GM20431 (cell line): ENCODE measurements around the gene ATP9A.

Experiments used
- in situ Hi-C: fragments of 300-500 bp; cut with MseI, MboI; formaldehyde crosslinking; loops from one replicate; pipeline ENCODE4 v1.15.0; 2020; ENCODE audit warnings: low sequenced_read_pairs; ENCODE audit not compliant: unreplicated experiment

ATP9A gene

DNA sequence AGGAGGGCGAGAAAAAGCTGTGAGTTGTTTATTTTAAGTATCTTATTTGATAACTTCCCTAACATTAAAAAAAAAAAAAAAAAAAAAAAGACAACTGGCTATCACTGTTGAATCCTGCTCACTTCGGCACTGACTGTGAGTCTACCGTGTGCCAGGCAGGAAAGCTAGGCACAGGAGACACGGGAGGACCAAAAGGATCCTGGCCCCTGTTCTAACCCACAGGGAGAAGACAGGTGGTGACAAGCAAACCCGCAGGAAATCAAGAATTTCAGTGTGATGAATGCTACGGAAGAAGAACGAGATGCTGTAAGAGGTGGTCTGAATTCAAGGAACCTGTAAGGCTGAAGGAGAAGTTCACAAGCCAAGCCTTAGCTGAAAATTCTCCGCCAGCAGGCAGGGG lies 130.9 kb downstream of the ATP9A start:
- in situ Hi-C loops: loop anchor here (25.0 kb wide), 2 partner anchors 325 to 450 kb away; no protein-coding TSS in a partner anchor

DNA sequence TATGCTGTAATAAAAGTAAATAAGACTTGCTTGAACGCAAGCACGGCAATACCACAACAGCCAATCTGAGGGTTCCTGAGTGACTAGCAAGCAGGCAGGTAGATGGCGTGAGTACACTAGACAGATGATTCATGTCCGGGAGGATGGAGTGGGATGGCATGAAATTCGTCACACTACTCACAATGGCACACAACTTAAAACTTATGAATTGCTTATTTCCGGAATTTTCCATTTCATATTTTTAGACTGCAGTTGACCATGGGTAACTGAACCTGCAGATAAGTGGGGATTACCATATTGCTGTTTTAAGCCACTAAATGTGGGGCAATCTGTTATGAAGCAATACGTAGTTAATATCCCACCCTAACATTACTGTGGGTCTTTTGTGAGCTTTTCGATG lies 132.1 kb downstream of the ATP9A start:
- in situ Hi-C loops: loop anchor here (25.0 kb wide), 2 partner anchors 326 to 451 kb away; no protein-coding TSS in a partner anchor

DNA sequence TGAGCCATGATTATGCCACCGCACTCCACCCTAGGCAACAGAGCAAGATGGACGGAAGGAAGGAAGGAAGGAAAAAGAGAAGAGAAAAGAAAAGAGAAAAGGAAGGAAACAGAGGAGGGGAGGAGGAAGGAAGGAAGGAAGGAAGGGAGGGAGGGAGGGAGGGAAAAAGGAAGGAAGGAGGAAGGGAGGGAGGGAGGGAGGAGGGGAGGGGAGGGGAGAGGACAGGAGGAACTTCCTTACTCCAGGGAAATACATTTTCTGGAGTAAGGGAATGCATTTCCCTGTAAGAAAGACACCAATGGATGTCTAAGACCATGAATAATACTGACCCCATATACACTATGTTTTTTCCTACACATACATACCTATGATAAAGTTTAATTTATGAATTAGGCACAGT lies 132.5 kb downstream of the ATP9A start:
- in situ Hi-C loops: loop anchor here (25.0 kb wide), 2 partner anchors 327 to 452 kb away; no protein-coding TSS in a partner anchor

DNA sequence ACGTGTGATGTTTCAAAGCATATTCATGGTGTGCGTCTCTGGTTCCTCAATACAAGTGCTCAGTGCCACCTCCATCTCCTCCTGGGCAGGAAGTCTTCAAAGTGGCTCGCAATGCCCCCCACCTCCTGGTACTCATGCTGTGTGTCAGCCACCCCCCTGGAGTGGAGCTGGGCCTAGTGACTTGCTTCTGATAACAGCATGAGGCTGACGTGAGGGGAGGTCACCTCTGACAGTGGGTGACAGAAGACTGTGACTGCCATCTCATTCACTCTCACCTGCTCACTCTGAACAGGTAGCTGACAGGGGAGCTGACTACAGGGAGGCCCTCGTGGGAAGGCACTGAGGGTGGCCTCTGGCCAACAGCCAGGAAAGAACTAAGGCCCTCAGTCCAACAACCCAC lies 133.3 kb downstream of the ATP9A start:
- in situ Hi-C loops: loop anchor here (25.0 kb wide), 2 partner anchors 327 to 452 kb away; no protein-coding TSS in a partner anchor

DNA sequence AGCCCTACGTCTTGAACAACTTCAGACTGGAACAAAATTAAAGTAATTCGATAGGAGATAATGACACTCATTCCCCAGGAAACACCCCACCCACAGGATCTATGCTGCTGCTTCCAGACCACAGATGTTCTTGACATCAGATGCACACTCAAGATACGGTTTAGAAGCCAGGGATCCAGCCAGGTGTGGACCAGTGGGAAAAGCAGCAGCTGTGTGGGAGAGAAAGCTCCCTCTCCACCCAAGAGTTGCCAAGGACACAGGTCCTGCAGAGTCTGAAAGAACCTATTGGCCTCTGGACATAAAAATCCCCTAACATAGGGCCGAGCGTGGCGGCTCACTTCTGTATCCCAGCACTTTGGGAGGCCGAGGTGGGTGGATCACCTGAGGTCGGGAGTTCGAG lies 133.9 kb downstream of the ATP9A start:
- in situ Hi-C loops: loop anchor here (25.0 kb wide), 2 partner anchors 328 to 453 kb away; no protein-coding TSS in a partner anchor

DNA sequence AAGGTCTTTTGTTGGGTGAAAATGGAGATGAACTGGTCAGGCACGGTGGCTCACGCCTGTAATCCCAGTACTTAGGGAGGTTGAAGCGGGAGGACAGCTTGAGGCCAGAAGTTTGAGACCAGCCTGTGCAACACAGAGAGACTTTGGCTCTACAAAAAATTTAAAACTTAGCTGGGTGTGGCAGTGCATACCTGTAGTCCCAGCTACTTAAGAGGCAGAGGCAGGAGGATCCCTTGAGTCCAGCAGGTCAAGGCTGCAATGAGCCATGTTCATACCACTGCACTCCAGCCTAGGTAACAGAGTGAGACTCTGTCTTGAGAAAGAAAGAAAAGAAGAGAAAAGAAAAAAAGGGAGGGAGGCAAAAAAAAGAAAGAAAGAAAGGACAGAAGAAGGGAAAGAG lies 134.8 kb downstream of the ATP9A start:
- in situ Hi-C loops: loop anchor here (25.0 kb wide), 2 partner anchors 329 to 454 kb away; no protein-coding TSS in a partner anchor

DNA sequence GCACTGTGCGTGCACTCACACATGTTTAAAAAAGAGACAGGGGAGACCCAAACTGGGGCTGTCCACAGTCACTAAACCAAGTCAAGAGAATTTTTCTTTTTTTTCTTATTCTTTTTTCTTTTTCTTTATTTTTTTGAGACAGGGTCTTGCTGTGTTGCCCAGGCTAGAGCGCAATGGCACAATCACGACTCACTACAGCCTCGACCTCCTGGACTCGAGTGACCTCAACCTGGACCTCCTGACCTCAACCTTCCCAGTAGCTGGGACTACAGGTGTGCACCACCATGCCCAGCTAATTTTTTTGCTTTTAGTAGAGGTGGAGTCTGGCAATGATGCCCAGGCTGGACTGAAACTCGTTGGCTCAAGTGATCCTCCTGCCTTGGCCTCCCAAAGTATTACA lies 136.2 kb downstream of the ATP9A start:
- in situ Hi-C loops: loop anchor here (25.0 kb wide), 2 partner anchors 330 to 455 kb away; no protein-coding TSS in a partner anchor

DNA sequence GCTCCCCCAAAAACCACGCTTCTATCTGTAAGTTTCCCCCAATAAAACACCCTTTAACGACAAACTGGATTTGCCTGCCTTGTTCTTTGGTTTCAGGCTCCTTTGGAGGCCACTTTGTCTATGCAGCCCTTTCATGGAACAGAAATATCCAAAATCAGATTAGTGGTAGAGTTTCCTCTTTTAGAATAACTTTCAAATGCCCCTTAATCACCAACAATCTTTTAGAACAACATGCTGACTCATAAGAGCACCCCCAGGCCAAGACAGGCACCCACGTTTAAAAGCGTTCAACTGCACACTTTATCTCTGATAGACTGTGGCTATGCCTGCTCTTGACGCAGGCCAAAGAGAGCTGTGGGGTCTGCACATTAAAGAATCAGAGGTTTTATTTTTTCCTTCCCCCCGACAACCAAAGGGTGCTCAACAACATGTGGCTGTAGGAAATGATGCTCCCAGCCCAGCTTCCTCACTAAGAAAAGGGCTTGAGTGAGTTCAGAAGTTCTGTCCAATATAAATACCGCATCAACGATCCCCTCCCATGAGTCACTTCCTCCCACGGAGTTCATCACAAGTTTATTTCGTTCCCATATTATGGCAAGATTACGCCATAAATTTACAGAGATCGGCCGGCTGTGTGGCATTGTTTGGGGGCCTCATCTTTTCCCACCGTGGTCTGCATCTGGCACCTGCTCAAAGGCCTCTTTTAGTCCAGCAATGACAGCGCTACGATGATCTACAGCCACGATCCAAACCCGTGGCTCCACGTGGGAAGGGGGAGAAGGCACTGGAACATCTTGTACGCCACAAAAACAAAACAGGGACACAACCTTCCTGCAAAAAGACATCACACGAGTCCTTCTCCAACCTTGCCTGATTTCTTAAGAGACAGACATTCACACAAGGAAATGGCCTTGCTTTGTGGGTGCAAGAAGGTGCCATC lies 136.9 kb downstream of the ATP9A start:
- in situ Hi-C loops: loop anchor here (25.0 kb wide), 2 partner anchors 331 to 456 kb away; no protein-coding TSS in a partner anchor

DNA sequence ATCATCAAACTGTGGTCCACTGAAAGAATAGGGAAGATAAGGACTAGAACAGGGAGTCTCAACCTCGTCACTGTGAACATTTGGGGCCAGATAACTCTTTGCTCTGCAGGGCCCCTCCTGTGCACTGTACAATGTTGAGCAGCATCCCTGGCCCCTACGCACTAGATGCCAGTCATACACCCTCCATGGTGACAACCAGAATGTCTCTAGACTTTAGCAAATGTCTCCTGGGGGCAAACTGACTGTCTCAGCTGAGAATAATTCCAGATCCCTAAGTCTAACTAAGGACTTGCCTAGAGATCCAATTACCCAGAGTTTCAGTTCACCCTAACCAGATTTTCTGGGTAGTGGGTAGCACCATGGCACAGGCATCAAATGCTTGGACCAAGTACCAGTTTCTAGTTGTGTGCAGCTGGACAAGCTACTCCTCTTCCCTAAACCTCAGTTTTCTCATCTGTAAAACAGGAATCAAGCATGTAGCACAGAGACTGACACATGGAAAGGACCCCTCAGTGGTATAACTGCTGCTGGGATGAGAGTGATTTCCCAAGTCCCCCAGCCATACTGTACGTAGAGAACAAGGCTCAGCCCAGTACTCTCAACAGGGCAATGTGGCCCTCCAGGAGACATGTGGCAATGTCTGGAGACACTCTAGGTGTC lies 138.7 kb downstream of the ATP9A start:
- in situ Hi-C loops: loop anchor here (25.0 kb wide), 2 partner anchors 333 to 458 kb away; no protein-coding TSS in a partner anchor

DNA sequence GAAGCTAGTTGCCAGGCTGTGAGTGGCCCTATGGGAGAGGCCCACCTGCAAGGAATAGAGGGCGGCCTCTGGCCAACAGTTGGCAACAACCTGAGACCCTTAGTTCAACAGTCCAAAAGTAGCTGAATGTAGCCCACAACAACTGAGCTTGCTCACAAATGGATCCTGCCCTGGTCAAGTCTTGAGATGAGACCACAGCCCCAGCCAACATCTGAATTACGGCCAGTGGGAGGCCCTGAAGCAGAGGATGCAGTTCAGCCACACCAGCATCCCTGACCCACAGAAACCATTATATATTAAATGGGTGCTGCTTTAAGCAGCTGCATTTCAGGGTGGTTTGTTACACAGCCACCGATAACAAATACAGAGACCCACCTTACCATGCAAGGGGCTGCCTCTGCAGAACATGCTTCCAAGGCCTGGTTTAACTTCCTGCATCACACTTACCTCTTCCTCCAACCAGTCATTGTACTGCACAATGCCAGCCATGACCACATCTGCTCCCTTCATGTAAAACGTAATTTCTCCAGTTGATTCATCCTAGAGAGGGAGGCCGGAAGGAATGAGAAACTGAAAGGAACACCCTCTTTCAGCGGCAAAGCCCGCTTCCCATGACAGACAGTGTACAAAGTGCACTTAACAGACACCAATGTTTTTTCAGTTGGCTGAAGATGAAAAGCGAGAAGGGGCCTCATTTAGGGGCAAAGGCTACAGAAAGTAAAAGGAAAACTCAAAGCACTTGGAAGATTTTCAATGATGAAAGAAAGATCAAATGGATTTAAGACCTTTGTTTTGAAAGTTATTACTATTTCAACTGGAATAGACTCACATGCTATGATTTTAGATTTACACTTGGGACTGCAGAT lies 139.4 kb downstream of the ATP9A start:
- in situ Hi-C loops: loop anchor here (25.0 kb wide), 2 partner anchors 334 to 459 kb away; no protein-coding TSS in a partner anchor

DNA sequence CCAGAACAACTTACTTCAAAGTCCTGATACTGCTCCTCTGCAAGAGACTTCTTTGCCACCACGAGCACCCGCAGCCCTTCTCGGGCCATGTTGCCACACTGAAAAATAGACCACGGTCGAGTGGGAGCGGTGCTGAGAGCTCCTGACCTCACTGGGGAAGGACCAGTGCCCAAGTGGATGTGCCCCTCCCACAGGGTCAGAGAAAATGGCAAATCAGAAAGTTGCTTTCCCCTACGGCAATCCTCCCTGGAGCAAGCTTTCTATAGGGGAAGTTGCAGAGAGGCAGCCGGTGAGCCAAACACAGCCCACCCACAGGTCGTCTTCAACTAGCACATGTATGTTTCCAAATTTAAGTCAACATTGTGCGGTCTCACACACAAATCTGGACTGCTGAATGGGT lies 140.6 kb downstream of the ATP9A start:
- in situ Hi-C loops: loop anchor here (25.0 kb wide), 2 partner anchors 335 to 460 kb away; no protein-coding TSS in a partner anchor

DNA sequence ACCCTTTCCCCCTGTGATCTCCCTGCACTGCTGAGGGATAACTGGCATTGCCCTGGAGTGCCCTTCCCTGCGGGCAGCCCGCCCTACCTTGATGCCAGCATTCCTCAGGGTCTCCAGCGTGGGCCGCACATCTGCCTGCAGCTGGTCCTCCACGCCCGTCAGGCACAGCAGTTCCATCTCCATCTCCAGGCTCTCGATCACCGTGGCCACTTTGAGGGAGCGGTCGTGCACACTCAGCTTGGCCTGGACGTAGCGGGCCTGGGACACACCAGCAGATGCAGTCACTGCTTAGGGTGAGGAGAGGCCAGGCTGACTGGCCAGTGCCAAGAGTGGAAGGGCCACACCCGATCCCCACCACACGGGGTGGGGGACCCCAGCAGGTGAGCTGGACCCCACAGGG lies 143.1 kb downstream of the ATP9A start:
- in situ Hi-C loops: loop anchor here (25.0 kb wide), 2 partner anchors 337 to 462 kb away; no protein-coding TSS in a partner anchor

DNA sequence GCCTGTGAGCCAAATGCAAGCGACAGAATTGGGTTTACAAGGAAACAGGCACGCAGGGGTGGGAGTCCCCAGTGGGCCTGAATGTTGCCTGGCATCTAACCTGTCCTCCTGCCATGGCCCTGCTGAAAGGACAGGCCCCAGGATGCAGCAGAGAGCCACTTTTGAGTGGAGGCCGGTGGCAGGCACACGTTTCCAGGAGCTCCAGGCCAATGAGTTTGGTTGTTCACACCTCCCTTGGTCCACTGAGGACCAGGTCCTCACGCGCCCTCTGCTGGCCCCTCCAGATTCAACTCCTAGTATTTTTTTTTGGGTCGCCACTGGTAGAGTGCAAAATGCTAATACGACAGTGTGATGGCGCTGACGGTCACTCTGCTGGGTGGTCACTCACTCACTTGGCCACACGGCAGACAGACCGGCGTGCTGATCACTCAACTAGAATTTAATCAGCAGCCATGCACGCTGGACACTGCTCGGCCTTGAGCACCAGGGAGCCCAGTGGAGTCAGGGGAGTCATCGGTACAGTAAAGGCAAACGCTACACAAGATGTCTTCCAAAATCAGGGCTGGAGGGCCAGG lies 143.9 kb downstream of the ATP9A start:
- in situ Hi-C loops: loop anchor here (25.0 kb wide), 1 partner anchor 637 kb away; no protein-coding TSS in a partner anchor

DNA sequence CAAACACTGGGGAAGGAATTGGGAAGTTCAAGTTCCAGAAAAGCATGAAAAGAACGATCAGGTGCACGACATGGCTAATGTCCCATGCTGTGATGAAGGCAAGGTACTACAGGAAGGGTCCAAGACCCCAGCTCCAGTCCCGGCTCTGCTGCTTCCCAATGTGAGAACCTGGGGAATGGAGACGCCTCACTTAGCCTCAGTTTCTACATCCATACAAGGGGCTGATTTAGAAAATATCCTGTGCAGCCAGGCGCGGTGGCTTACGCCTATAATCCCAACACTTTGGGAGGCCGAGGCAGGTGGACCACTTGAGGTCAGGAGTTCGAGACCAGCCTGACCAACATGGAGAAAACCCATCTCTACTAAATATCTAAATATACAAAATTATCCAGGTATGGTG lies 144.9 kb downstream of the ATP9A start:
- in situ Hi-C loops: loop anchor here (25.0 kb wide), 1 partner anchor 636 kb away; no protein-coding TSS in a partner anchor

DNA sequence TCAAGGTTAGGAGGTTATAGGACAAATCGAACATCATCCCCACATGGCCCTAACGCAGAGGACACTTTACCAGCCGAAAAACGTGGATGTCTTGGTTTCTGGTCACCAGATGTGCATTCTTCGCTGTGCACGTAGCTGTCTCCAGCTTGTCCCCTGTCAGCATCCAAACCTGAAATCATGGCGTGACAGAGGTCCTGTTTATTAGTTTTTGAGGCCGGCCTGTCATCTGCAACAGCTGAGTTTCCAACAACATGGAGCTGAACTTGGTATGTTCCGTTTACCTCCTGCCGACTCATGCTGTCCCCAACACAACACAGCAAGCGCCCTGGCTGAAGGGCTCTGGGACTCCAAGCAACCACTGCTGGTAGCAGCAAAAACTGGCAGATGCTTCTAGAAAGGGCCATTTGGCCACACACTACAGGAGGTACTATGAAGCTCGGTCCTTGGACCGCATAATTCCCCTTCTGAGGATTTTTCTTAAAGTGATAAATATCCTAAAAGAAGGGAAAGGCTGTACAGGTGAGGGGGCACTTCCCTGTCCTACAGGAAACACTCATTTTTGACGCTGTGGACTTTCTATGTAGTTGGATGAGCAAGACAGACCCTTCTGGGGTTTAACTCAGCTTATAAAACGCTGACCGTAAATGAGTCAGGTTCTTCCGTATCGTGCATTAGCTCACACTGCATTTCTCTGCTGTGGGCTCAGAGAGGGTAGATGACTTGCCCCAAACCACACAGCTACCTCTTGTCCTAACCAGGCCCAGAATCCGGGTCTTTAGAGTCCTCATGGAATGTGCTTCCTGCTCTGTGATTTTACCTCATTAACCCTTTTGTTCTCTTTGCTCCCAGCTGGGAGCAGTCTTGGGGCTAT lies 146.0 kb downstream of the ATP9A start:
- in situ Hi-C loops: loop anchor here (25.0 kb wide), 1 partner anchor 635 kb away; no protein-coding TSS in a partner anchor

DNA sequence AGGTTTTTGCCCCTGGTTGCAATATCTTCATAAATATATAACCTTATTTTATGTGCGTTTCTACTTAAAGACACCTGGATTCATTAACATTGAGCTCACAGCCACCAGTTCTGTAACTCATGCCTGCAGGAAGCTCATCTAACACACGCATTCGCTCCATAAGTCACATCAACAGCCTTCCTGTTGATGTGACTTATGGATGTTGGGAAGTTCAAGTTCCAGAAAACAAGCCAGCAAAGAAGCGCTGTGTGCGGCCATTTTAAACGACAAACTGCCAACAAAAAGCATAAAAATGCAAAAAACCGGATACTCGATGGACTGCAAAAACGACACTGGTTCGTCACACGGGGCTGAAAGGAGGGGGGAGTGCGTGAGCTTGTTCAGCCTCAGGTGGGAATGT lies 147.8 kb downstream of the ATP9A start:
- in situ Hi-C loops: loop anchor here (25.0 kb wide), 1 partner anchor 633 kb away; no protein-coding TSS in a partner anchor

DNA sequence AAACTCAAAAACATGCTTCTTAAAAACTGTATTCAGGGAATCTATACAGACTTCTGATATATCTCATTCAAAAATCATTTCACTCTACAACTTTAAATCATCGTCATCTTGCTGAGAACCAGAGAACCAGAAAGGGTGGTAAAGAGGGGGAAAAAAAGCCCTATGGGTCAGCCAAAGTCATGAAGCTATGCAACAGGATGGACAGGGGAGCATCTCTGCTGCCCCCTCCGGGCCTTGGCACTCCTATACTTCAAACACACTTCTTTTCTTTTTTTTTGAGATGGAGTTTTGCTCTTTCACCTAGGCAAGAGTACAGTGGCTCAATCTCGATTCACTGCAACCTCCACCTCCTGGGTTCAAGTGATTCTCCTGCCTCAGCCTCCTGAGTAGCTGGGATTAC lies 152.1 kb downstream of the ATP9A start:
- in situ Hi-C loops: loop anchor here (25.0 kb wide), 1 partner anchor 629 kb away; no protein-coding TSS in a partner anchor

DNA sequence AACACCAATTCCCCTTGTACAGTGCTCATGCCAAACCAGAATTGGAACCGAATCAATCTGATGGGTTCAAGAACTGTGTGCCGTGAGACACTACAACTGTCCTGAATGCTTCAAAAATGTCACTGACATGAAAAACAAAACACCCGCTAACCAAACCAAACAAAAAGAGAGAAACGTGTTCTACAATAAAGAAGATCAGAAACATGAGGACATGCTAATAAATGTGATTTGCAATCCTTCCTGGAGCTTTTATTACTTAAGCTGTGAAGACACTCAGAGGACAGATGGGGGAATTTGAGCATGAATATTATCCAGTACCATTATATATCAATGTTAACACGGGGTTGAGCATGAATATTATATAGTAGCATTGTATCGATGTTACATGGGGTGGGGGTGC lies 153.5 kb downstream of the ATP9A start:
- in situ Hi-C loops: loop anchor here (25.0 kb wide), 1 partner anchor 627 kb away; no protein-coding TSS in a partner anchor
